Right ventricle myocardium superior (tissue), 1 donor: ENCODE results near the gene AHDC1. TPM values are rescaled to one million over a fixed set of nuclear protein-coding genes. Genes with fewer than 3 reads are reported as not detected.
A peak's percentile ranks its signal among the peaks of the same experiment; 100 is the strongest.

ENCODE experiments used
- ATAC-seq: fragments of 200-7000 bp; cut with Tn5 transposase; one replicate; pipeline ENCODE4 v1.9.1; 2020; ENCODE audit warnings: mild to moderate bottlenecking; ENCODE audit not compliant: poor library complexity
- DNase-seq: peaks from one replicate; pipeline ENCODE4 v3.0.0-alpha.2; 2020
- intact Hi-C: fragments of 100-400 bp; cut with DNase I; formaldehyde crosslinking; loops from one replicate; pipeline ENCODE4 v1.11.2; 2022
- total RNA-seq: library from RNA; stranded (reverse); fragmentation: NEBNext Ultra II Directional; extraction: Animal tissue kit (Norgen Biotek cat#: 25700); gene quantifications from one replicate; pipeline ENCODE4 v1.2.1, GENCODE V29; 2021
- donor health status: DM: no; HTN: yes; CAD: no; lungs with severe emphysema.

Gene AHDC1
- total RNA-seq, 1 donor from 2014 or later: 47.4 TPM

DNA sequence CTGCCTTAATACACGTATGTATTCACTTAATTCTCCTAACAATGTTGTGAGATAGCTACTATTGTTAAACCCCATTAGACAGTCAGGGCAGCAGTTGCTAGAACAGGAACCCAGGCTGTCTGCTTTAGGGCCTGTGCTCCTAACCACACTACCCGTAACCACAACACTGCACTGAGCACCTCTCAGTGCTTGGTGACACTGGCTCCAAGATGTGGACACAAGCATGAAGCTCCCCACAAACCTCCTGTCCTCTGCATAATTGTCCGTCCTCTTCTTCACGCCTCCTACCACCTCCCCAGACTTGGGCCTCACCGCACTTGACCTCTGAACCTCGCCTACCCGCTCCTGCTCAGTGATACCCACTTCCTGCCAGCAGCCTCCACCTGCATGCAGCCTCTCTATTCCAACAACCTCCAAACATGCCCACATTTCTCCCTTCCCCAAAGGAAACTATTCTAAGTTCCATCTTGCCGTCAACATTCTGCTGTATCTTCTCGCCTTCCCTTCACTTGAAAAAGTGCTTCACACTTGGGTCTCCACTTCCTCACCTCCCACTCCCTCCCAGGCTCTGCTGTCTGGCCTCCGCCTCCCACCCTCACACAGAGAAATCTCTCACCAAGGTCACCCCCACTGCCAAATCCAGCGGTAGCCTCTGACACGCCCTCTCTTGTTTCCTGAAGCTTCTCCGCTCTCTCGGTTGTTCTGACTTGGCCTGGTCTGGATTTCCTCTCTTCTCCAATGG, 14.6 kb upstream of the AHDC1 start:
- intact Hi-C loops: no loop called here

DNA sequence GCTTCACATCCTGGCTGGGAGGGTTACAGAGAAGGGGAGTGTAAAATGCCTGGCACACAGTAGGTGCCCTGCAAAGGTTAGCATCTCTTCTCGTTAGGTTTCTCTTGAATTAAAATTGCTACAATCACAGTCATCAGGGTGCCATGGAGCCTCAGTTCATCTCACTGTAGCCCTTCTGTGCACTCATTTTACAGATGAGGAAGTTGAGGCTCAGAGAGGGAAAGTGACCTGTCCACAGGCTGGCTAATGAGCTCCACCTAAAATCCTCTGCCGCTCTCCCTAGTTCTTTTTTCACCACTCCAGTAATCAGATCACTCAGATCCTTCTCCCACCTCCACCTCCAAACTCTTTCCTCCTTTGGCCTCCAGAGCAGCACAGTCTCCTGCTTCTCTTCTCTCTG, 13.5 kb upstream of the AHDC1 start:
- ATAC-seq (no peak), DNase-seq (no peak)
- intact Hi-C loops: no loop called here

More for the DNA sequence above, 14.6 kb upstream of the AHDC1 start:
- DNase-seq: no peak
- ATAC-seq: no peak

DNA sequence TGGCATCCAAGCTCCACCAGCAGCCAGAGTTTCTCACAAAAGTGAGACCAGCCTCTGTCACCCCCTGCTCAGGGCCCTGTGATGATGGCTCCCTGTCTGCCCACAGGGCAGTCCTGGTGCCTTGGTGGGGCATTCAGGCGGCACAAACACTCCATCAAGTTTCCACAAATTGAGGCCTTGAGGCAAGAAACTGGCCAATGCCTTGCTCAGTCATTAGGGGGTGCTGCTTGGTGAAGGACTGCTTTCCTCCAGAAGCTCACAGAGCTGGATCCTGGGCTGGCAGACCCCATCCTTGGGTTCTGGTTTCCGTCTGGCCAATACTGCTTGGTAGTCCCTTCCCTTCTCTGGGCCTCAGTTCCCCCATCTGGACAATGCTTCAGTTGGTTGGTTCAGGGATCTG, 12.5 kb upstream of the AHDC1 start:
- no peak for ATAC-seq
- peak; percentile 8 for DNase-seq
- intact Hi-C loops: no loop called here

DNA sequence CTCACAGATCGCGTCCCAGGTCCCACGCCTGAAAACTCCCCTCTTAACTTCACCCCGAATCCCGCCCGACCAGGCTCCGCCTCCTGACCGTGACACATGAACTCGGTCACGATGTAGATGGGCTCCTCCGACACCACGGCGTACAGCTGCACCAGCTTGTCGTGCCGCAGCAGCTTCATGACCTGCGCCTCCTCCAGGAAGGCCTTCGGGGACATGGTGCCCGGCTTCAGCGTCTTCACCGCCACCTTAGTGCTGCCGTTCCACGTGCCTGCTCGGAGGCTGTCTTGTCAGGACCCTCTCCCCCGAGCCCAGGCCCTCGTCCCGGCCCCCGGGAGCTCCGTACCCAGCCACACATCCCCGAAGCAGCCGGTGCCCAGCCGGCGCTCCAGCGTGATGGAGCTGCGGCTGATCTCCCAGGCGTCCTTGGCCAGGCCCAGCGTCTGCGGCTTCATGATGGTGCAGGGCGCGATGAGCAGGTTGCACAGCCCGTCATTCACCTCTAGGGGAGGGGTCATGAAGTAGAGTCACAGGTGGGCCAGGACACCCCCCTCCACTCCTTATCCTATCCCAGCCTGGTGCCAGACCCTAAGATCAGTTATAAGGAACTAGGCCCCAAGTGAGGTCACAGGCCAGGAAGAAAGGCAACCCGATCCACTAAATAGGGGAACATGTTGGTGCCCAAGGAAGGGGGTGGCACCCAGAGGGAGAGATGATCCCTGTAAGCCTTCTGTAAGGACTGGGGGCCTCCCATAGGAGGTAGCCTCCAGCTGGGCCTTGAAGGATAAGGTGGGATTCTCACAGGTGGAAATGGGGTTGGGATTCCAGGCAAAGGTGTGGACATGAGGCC, 11.6 kb upstream of the AHDC1 start:
- DNase-seq (peak; percentile 37), ATAC-seq (no peak)
- intact Hi-C loops: no loop called here

DNA sequence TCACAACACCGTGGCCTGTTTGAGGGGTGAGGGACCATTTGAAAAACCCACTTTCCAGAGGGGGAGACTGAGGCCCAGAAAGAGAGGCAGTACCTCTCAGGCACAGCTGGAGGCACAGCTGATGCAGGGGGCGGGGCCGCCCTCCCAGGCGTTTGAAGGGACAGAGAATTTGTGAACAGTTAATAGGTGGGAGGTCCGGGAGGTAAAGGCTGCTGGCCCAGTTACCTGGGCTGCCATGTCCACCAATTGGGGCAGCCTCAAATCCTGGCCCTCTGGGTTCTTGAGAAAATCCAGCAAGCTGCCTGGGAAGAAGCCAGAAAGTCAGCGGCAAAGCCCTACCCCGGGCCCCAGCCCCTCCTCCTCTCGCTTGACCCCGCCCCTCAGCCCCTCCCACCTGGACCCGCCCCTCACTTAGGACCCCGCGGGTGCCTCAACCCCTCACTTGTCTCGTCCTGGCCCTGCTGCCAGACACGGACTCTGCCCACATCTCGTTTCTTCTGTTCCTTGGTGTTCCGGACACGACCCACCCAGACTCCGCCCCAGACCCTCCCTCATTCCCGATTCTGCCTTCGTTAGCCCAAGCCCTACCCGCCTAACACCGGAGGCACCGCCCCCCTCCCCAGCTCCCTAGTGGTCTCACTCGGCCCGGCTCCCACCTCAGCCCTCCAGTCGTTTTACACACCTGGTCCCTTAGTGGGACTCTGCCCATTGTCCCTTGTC, 10.8 kb upstream of the AHDC1 start:
- intact Hi-C loops: no loop called here
- DNase-seq (no peak), ATAC-seq (no peak)

DNA sequence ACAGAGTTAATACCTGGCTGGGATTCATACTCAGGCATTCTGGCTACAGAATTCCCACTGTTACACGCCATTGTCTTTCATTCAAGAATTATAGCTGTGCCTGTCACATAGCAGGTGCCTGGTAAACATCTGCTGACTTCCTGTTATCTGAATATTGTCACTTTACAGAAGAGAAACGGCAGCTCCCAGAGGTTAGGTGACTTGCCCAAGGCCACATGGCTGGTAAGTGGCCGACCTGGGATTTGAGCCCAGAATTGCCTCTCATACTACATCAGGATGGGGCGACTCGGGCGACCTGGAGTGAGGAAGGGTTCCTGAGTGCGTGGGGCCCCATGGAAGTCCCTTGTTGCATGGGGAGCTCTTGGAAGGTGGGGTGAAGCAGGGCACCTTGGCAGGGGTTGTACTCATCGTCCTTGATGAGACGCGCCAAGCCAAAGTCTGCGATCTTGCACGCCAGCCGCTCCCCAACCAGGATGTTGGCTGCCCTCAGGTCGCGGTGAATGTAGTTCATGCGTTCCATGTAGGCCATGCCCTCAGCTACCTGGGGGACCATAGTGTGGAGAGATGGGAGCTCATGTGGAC, 10.2 kb upstream of the AHDC1 start:
- DNase-seq (no peak), ATAC-seq (no peak)
- intact Hi-C loops: no loop called here

DNA sequence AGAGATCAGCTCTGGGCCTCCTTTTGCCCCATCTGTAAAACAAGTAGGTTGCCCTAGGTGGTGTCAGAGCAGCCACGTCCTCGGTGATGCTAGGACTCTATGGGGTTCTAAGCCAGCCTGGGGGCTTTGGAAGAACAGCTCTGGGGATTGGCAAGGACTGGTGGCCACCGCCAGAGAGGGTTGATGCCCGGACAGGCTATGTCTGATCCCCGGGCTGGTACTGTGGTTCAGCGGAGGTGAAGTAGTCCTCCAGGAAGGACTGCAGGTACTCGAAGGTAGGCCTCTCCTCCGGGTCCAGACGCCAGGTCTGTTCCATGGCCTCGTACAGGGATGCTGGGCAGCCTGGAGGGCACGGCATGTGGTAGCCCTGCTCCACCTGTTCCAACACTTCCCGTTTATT, 8.8 kb upstream of the AHDC1 start:
- ATAC-seq (no peak), DNase-seq (no peak)
- intact Hi-C loops: no loop called here

DNA sequence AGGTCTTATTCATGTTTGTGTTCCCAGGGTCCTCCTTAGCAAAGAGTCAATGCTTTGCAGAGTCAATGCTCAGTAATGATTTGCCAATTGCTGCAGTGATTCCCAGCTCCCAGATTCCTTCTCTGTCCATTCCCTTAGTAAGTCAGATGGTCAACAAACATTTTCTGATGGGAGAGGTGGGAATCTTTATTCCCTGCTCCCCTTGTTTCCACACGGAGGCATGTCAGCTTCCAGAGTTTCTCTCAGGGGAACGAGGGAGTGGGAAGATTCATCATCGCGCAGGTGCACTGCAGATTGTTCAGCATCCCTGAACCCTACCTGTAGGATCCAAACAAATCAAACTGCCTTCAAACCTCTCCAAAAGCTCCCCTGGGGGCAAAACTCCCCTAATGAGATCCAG, 7.5 kb upstream of the AHDC1 start:
- intact Hi-C loops: loop anchor here (2.0 kb wide), 1 partner anchor 49 kb away; no protein-coding TSS in a partner anchor
- DNase-seq: no peak
- ATAC-seq: no peak

DNA sequence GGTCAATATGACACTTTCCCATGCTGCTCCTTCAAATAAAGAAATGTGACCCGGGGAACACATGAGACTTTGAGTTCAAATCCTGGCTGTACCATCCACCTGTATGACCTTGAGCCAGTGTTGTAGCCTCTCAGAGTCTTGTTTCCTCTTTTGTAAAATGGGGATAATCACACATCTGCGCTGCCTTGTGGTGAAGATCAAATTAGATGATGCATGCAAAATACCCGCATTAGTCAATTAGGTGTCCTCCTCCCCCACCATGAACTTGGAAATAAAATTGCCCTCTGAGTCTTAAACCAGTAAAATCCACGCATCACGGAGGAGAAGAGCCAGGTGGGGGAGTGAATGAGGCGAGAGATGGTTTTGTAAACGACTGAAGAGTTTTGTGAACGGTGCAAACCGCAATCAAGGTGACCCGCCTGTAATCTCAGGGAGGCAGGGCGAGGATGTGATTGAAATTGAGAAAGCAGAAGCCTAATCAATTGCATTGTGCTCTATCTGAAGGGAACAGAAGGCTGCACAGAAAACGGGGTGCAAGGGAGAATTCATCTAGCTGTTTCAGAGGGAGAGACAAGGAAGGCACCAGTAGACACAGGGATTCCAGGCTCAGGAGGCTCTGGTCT, 5.8 kb upstream of the AHDC1 start:
- intact Hi-C loops: loop anchor here (2.0 to 5.0 kb wide), 3 partner anchors 51 to 312 kb away; no protein-coding TSS in a partner anchor
- ATAC-seq: no peak
- DNase-seq: no peak

DNA sequence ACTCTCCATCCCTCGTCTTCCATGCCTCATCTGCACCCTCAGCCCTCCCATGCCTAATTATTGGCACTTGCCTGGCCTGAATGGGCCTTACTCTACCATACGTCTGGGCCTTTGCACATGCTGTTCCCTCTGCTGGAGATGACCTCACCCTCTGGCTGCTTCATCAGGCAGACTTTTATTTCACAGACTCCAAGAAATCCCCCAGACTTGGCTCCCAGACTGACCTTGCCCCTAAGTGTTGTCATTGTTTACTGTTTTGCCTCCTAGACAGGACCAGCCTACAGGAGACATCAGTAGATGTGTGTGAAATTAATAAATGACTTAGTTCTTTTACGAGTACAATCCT, 5.2 kb upstream of the AHDC1 start:
- DNase-seq: peak; percentile 10
- no peak for ATAC-seq
- intact Hi-C loops: loop anchor here (5.0 kb wide), 2 partner anchors 207 to 312 kb away; no protein-coding TSS in a partner anchor

DNA sequence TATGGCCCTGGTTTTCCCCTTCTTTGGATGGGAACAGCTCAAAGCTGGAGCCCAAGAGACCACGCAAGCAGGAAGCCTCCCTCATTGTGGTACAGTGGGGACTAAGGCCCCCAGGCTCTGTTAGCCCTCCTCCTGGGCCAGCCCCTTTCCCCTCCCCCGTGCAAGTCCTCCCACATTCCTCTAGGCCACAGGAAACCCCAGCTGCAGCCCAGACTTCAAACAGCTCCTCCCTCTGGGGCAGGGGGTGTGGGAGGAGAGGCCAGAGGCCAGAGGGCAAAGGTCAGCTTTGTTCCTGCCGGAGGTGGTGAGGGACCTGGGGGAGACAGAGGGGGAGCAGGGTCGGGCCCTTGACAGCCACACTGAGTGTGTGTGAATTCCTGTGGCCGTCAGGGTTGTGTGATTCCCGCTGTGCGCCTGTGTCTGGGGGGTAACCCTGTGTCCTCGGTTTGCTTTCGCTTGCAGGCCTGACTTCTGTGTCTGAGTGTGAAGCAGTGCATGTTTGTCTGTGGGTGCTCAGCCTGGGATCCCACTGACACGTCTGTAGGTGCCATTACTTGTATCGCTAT, 3.4 kb upstream of the AHDC1 start:
- intact Hi-C loops: loop anchor here (5.0 kb wide), 2 partner anchors 205 to 310 kb away; no protein-coding TSS in a partner anchor
- no peak for ATAC-seq
- peak; percentile 42 for DNase-seq

DNA sequence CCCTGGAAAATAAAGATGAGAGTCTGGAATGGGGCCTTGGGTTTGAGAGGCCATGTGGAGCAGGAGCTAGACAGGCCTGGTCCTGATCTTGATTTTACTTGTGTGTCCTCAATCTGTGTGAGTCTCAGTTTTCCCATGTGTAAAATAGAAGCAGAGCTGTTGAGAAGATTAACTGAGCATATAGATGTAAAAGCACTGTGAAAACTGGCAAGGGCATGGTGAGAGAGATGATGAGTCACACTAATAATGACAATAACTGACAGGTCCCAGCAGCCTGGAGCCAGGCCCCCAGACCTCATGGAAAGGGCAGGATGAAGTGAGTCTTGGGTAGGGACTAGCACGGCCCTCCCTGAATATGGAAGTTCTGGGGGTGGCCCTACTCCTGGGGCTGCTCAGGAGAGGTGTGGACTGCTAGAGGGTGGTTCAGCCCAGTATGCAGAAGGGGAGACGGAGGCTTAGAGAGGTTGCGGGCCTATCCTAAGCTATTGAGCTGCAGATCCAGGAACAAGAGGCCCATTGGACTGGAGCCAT, 2.8 kb upstream of the AHDC1 start:
- ATAC-seq (no peak), DNase-seq (no peak)
- intact Hi-C loops: loop anchor here (5.0 kb wide), 2 partner anchors 204 to 309 kb away; no protein-coding TSS in a partner anchor

DNA sequence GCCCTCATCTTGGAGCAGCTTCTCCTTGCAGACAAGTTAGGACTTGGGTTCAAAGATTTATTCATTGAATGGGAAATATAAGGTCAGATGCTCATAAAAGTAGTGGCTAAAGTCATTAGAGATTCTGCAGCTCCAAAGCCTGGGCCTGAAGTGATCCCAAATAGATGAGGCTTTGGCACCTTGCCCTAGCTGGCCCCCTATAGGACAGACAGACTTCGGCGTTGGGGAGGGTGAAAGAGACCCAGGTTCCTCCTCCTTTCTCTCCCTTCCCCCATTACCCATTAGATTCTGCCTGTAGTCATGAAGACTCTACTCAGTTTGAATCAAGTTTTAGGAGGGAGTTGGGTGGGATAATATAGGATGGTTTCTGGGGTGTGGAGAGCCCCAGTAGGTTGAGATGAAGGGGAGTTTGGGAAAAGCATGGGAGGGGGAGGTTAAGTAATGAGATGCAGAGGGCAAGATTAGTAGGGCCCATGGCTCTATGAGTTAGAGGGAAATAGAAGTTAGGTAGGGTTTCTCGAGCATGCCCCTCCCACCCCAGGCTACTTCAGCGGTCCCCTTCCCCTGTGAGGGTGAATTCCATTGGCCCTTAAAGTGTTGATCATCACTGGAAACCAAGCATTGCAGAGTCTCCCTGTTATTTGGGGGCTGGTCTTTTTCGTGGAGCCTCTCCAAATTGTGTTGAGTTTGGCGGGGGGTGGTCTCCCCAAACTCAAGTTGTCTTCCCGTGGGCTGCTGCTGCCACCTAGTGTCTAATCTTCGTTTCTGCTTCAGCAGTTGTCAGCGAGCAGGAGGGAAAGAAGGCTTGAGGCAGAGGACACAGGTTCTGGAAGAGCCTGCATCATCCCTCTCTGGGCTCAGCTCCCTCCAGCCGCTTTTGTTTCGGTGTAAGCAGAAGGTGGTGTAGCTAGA, 2.1 kb upstream of the AHDC1 start:
- DNase-seq (no peak), ATAC-seq (no peak)
- intact Hi-C loops: loop anchor here (5.0 kb wide), 2 partner anchors 204 to 309 kb away; no protein-coding TSS in a partner anchor

DNA sequence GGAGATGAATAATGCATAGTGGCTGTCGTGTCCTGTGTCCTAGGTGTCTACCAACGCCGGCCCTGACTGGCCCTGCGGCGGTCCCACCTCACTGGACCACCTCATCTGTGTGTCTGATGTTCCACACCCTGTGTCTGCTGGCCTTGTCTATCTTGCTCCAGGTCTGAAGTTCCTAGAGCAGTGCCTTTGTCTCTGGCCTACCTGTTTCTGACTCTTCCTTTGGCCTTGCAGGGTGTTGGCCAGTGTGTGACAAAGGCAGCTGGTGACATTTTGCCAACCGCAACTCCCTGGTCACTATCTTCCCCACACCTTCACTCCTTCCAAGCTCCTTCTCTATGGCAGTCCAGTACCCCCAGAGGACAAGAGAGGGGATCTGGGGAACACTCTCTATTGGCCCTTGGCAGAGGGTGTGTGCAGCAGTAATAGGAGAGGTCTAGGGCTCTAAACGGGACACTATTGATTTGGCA, 1.4 kb upstream of the AHDC1 start:
- intact Hi-C loops: loop anchor here (5.0 kb wide), 2 partner anchors 203 to 308 kb away; no protein-coding TSS in a partner anchor
- DNase-seq (no peak), ATAC-seq (no peak)

DNA sequence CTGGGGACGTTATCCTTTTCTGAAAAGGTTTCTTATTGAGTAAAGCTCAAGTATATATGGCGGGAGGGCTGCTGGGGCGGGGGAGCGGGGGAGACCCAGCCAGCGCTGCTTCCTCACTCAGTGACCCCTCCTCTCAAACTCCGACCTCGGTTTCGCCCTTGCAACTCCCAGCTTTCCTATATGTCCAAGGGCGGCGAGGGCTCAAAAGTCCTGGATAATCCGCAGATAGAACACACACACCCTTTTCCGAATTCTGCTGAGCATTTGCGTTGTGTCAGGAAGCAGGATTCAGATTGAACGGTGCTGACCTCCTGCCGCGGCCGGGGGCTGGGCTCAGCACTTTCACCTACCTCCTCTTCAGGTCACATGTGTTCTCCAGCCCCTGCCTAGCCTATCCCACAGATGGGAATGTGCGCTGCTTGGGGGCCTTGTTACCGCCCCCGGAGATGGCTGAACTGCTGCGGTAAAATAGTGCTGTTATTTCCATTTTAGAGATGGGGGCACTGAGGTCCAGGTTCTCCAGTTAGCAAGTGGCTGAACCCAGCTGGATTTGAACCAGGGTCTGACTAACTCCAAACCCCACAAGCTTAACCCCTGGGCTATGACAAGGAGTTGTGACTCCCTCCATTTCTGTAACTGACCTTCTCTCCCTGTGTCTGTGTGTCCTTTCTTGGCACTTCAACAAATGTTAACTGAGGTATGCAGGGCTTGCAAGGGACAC, 795 bp upstream of the AHDC1 start:
- ATAC-seq (no peak), DNase-seq (no peak)
- intact Hi-C loops: loop anchor here (5.0 kb wide), 3 partner anchors 47 to 307 kb away; no protein-coding TSS in a partner anchor

DNA sequence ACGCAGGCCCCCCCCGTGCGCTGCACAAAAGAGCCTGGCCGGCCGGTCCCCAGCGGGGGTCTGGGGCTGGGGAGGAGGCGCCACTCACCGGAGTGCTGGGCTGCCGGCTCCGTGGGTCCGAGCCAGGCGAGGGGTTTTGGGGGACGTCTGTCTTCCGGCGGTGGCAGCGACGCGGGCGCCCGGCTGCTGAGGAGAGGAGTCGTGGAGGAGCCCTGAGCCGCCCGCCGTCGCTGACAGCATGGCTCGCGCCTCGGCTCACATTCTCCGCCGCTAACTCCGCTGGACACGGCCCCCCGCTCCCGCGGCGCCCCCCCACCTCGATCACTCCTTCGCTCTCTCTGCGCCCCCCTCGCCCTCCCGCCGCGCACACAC, 649 bp downstream of the AHDC1 start:
- intact Hi-C loops: loop anchor here (2.0 to 5.0 kb wide), 2 partner anchors 30 to 46 kb away; no protein-coding TSS in a partner anchor
- ATAC-seq (peak; percentile 4), DNase-seq (peak; percentile 70)
